Uterus (tissue), 2 donors: Measurements from ENCODE around the gene CHAF1A.

Experiments used
- CTCF ChIP-seq, 4 experiments: fragments of 200-600 bp in 2 of 4; fragments of 450-650 bp in 2 of 4; sonication (generic) in 2 of 4; IDR thresholded peaks; one replicate each; pipeline ENCODE4 v1.5.1; 2016 to 2019; ENCODE audit warnings: antibody characterized with exemption in 4 of 4, mild to moderate bottlenecking in 2 of 4, moderate library complexity in 1 of 4
- POLR2A ChIP-seq, 2 donors: fragments of 450-650 bp; IDR thresholded peaks; one replicate each; pipeline ENCODE4 v1.6.1; 2016; ENCODE audit warnings: antibody characterized with exemption in 2 of 2, mild to moderate bottlenecking in 1 of 2, moderate library complexity in 1 of 2

DNA sequence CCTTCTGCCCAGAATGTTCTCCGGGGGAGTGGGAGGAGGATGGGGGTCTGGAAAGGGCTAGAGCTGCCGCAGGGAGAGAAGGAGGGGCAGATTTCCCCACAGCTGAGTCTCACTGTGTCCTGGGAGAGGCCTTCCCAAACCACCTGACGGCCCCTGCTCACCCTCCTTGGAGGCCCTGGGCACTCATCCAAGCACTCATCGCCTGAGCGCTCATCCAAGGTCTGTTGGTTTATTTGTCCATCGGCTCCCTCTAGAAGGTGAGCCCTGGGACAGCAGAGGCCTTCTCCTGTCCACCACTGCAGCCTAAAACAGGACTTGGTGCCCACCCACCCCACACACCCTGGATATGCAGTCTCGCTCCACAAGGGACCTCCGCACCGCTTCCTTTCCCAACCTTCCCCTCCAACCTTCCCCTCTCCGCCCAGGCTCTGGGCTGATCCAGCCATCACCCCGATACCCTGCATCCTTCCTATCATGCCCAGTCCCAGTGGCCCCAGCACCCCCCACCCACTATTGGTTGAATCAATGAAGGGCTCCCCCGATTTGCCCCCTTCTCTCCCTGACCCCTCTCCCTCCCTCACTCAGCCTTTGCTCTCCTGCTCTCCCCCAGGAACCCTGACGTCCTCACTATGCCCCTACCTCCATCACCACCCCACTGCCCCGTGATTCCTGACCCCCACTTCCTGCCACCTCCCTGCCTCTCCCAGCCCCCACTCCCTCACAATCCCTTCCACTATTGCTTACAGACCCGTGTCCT lies 53.5 kb downstream of the CHAF1A start:
- TF ChIP-seq CTCF (IDR thresholded peaks at IDR 0.05) (peak in 2 of 4 experiments; percentile 10 to 20), POLR2A (IDR thresholded peaks at IDR 0.05) (no peak)
